Measurements from ENCODE around the gene SLC17A8. TPM values are rescaled to one million over a fixed set of nuclear protein-coding genes. Genes with fewer than 3 reads are reported as not detected.
"Not testable (repeated sequence)": the region's sequence is repeated elsewhere in the genome, so short reads cannot be mapped to it uniquely, and the experiment has no call there.

SLC17A8 gene
- 0.16 TPM for total RNA-seq
- 0.09 TPM for polyA plus RNA-seq (ENCODE audit: insufficient read depth, low read depth, low replicate concordance)
- long read RNA-seq, donor 1, result 0 reads
- long read RNA-seq, donor 2, result 0 reads
- long read RNA-seq, donor 3, result 0 reads
- long read RNA-seq, donor 4, result 0 reads
- long read RNA-seq, donor 5, result 0 reads
- long read RNA-seq, donor 6, result 0 reads
- long read RNA-seq, donor 7, result 0 reads
- long read RNA-seq, donor 8, result 0 reads
- long read RNA-seq, donor 9, result 0 reads
- long read RNA-seq, donor 10, result 0 reads

- intact Hi-C loops (cut with DNase I), result no loop called here
- FAIRE-seq (no peak), DNase-seq (peak in 4 of 5 donors; percentile 56 to 81 (median 72))
- H3K4me1 ChIP-seq (ENCODE audit: control insufficient read depth in 2 of 3, insufficient read depth in 2 of 3, low read depth in 1 of 3, low read length in 3 of 3), result no peaks in the 10 kb centered on the region
- H3K27me3 ChIP-seq (ENCODE audit: control insufficient read depth, insufficient read depth, low read length), result no peaks in the 10 kb centered on the region
- no peak within 1 kb of the TSS for H3K27ac ChIP-seq (ENCODE audit: low read depth in 2 of 2, low read length in 2 of 2)
- no peak for TF ChIP-seq CTCF (IDR thresholded peaks at IDR 0.05; ENCODE audit: borderline replicate concordance, extremely low read depth, insufficient read depth)
- H3K36me3 ChIP-seq (ENCODE audit: control insufficient read depth in 2 of 3, insufficient read depth in 3 of 3, low read length in 3 of 3), result no peaks in the 10 kb centered on the region
- no peak within 1 kb of the TSS for H3K9ac ChIP-seq (ENCODE audit: low read length in 3 of 3)
- H3K4me3 ChIP-seq (ENCODE audit: low read length in 3 of 3), result no peak within 1 kb of the TSS
- H3K9me3 ChIP-seq (ENCODE audit: control insufficient read depth in 2 of 3, insufficient read depth in 1 of 3, low read length in 3 of 3), result no peaks in the 10 kb centered on the region
These were observed at the start of gene SLC17A8 for GRCh38 chr12:100356644-100357223. TSS of gene SLC17A8 (plus strand) at chr12:100357074. CDS start at chr12:100357392, 318 bp downstream.

- H3K9me3 ChIP-seq (ENCODE audit: control insufficient read depth in 2 of 3, insufficient read depth in 1 of 3, low read length in 3 of 3); H3K4me1 ChIP-seq (ENCODE audit: control insufficient read depth in 2 of 3, insufficient read depth in 2 of 3, low read depth in 1 of 3, low read length in 3 of 3); DNase-seq; H3K27me3 ChIP-seq (ENCODE audit: control insufficient read depth, insufficient read depth, low read length); H3K36me3 ChIP-seq (ENCODE audit: control insufficient read depth in 2 of 3, insufficient read depth in 3 of 3, low read length in 3 of 3); FAIRE-seq; H3K9ac ChIP-seq (ENCODE audit: low read length in 3 of 3); H3K27ac ChIP-seq (ENCODE audit: low read depth in 2 of 2, low read length in 2 of 2); intact Hi-C loops (cut with DNase I); H3K4me3 ChIP-seq (ENCODE audit: low read length in 3 of 3): not testable (repeated sequence)
These were observed 48.7 kb upstream of the SLC17A8 start for GRCh38 chr12:100308138-100308537.

GRCh38 chr12:100311317-100311716, 45.6 kb upstream of the SLC17A8 start:
- no peaks in the 10 kb centered on the region for H3K4me1 ChIP-seq (ENCODE audit: control insufficient read depth in 2 of 3, insufficient read depth in 2 of 3, low read depth in 1 of 3, low read length in 3 of 3)
- no peak for DNase-seq
- intact Hi-C loops (cut with DNase I), result no loop called here
- FAIRE-seq, result no peak
- H3K9me3 ChIP-seq (ENCODE audit: control insufficient read depth in 2 of 3, insufficient read depth in 1 of 3, low read length in 3 of 3), result no peaks in the 10 kb centered on the region
- no peak overlapping the region for H3K4me3 ChIP-seq (ENCODE audit: low read length in 3 of 3)
- H3K27me3 ChIP-seq (ENCODE audit: control insufficient read depth, insufficient read depth, low read length), result no peaks in the 10 kb centered on the region
- no peak for TF ChIP-seq CTCF (IDR thresholded peaks at IDR 0.05; ENCODE audit: borderline replicate concordance, extremely low read depth, insufficient read depth)
- H3K36me3 ChIP-seq (ENCODE audit: control insufficient read depth in 2 of 3, insufficient read depth in 3 of 3, low read length in 3 of 3), result peaks cover 0 to 4% (median 2%) of the 10 kb centered on the region in 3 donors
- no peak overlapping the region for H3K27ac ChIP-seq (ENCODE audit: low read depth in 2 of 2, low read length in 2 of 2)
- H3K9ac ChIP-seq (ENCODE audit: low read length in 3 of 3), result no peak overlapping the region

GRCh38 chr12:100317371-100317770, 39.5 kb upstream of the SLC17A8 start:
- FAIRE-seq, result no peak
- no peak for DNase-seq
- Histone ChIP-seq H3K9ac (ENCODE audit: low read length in 3 of 3) (no peak overlapping the region), H3K27me3 (ENCODE audit: control insufficient read depth, insufficient read depth, low read length) (no peaks in the 10 kb centered on the region), H3K27ac (ENCODE audit: low read depth in 2 of 2, low read length in 2 of 2) (no peak overlapping the region), H3K36me3 (ENCODE audit: control insufficient read depth in 2 of 3, insufficient read depth in 3 of 3, low read length in 3 of 3) (peaks cover 2 to 9% (median 7%) of the 10 kb centered on the region in 3 donors), H3K4me1 (ENCODE audit: control insufficient read depth in 2 of 3, insufficient read depth in 2 of 3, low read depth in 1 of 3, low read length in 3 of 3) (no peaks in the 10 kb centered on the region), H3K4me3 (ENCODE audit: low read length in 3 of 3) (no peak overlapping the region), H3K9me3 (ENCODE audit: control insufficient read depth in 2 of 3, insufficient read depth in 1 of 3, low read length in 3 of 3) (no peaks in the 10 kb centered on the region)
- no peak for TF ChIP-seq CTCF (IDR thresholded peaks at IDR 0.05; ENCODE audit: borderline replicate concordance, extremely low read depth, insufficient read depth)
- intact Hi-C loops (cut with DNase I), result no loop called here
